ENCODE results near the gene SYTL5. TPM values are rescaled to one million over a fixed set of nuclear protein-coding genes. Genes with fewer than 3 reads are reported as not detected.

SYTL5 gene
- total RNA-seq, 1 experiment from 2014 or later: not detected

- DNase-seq (ENCODE audit: unreplicated experiment): no peak
- peaks cover 46% of the 10 kb centered on the region for H3K27me3 Mint-ChIP-seq (ENCODE audit: insufficient read depth, unreplicated experiment)
- no peak overlapping the region for H3K27ac Mint-ChIP-seq (ENCODE audit: low read depth, unreplicated experiment)
- H3K4me1 Mint-ChIP-seq (ENCODE audit: insufficient read depth, unreplicated experiment): no peaks in the 10 kb centered on the region
- no TSS peak for BruUV-seq (replicated peaks)
- H3K36me3 Mint-ChIP-seq (ENCODE audit: insufficient read depth, unreplicated experiment): no peaks in the 10 kb centered on the region
- CTCF ChIA-PET: interaction anchor here (0.6 kb wide), 1 partner anchor 226 kb away, joined by 3 read pairs; no protein-coding TSS in a partner anchor
- POLR2A ChIA-PET: interaction anchor here (0.6 kb wide), 2 partner anchors 154 to 369 kb away, joined by 3 read pairs; no protein-coding TSS in a partner anchor
- H3K9me3 Mint-ChIP-seq (ENCODE audit: unreplicated experiment): peaks cover 7% of the 10 kb centered on the region
- H3K4me3 Mint-ChIP-seq (ENCODE audit: unreplicated experiment): no peak overlapping the region
- intact Hi-C loops (cut with micrococcal nuclease): no loop called here
- TF ChIP-seq CTCF (IDR thresholded peaks at IDR 0.05; ENCODE audit: unreplicated experiment): no peak
Observed at GRCh38 chrX:38111196-38111595, 104.8 kb downstream of the SYTL5 start.

GRCh38 chrX:38112566-38112965 is 106.2 kb downstream of the SYTL5 start:
- CTCF ChIA-PET: interaction anchor here (1.1 kb wide), 1 partner anchor 22 kb away, joined by 4 read pairs; no protein-coding TSS in a partner anchor
- no TSS peak for BruUV-seq (replicated peaks)

GRCh38 chrX:38116706-38117105 is 110.4 kb downstream of the SYTL5 start:
- no peak for DNase-seq (ENCODE audit: unreplicated experiment)
- Mint-ChIP-seq H3K27ac (ENCODE audit: low read depth, unreplicated experiment) (no peak overlapping the region), H3K27me3 (ENCODE audit: insufficient read depth, unreplicated experiment) (peaks cover 32% of the 10 kb centered on the region), H3K4me3 (ENCODE audit: unreplicated experiment) (no peak overlapping the region), H3K9me3 (ENCODE audit: unreplicated experiment) (peaks cover 7% of the 10 kb centered on the region), H3K36me3 (ENCODE audit: insufficient read depth, unreplicated experiment) (no peaks in the 10 kb centered on the region), H3K4me1 (ENCODE audit: insufficient read depth, unreplicated experiment) (no peaks in the 10 kb centered on the region)
- POLR2A ChIA-PET: no interaction called here
- intact Hi-C loops (cut with micrococcal nuclease): no loop called here
- BruUV-seq (replicated peaks): no TSS peak
- no peak for TF ChIP-seq CTCF (IDR thresholded peaks at IDR 0.05; ENCODE audit: unreplicated experiment)
- CTCF ChIA-PET: interaction anchor here (0.6 kb wide), 1 partner anchor 302 kb away, joined by 4 read pairs; no protein-coding TSS in a partner anchor

More at GRCh38 chrX:38112566-38112965, 106.2 kb downstream of the SYTL5 start:
- POLR2A ChIA-PET: no interaction called here
- no peak for DNase-seq (ENCODE audit: unreplicated experiment)
- H3K36me3 Mint-ChIP-seq (ENCODE audit: insufficient read depth, unreplicated experiment): no peaks in the 10 kb centered on the region
- peaks cover 7% of the 10 kb centered on the region for H3K9me3 Mint-ChIP-seq (ENCODE audit: unreplicated experiment)
- intact Hi-C loops (cut with micrococcal nuclease): no loop called here
- TF ChIP-seq CTCF (IDR thresholded peaks at IDR 0.05; ENCODE audit: unreplicated experiment): no peak
- no peak overlapping the region for H3K27ac Mint-ChIP-seq (ENCODE audit: low read depth, unreplicated experiment)
- H3K4me1 Mint-ChIP-seq (ENCODE audit: insufficient read depth, unreplicated experiment): no peaks in the 10 kb centered on the region
- H3K4me3 Mint-ChIP-seq (ENCODE audit: unreplicated experiment): no peak overlapping the region
- peaks cover 35% of the 10 kb centered on the region for H3K27me3 Mint-ChIP-seq (ENCODE audit: insufficient read depth, unreplicated experiment)

GRCh38 chrX:38117485-38117884 is 111.1 kb downstream of the SYTL5 start:
- no TSS peak for BruUV-seq (replicated peaks)
- Mint-ChIP-seq H3K4me1 (ENCODE audit: insufficient read depth, unreplicated experiment) (no peaks in the 10 kb centered on the region), H3K9me3 (ENCODE audit: unreplicated experiment) (peaks cover 7% of the 10 kb centered on the region), H3K4me3 (ENCODE audit: unreplicated experiment) (no peak overlapping the region), H3K27ac (ENCODE audit: low read depth, unreplicated experiment) (no peak overlapping the region), H3K36me3 (ENCODE audit: insufficient read depth, unreplicated experiment) (no peaks in the 10 kb centered on the region), H3K27me3 (ENCODE audit: insufficient read depth, unreplicated experiment) (peaks cover 38% of the 10 kb centered on the region)
- ChIA-PET CTCF (no interaction called here), POLR2A (no interaction called here)
- TF ChIP-seq CTCF (IDR thresholded peaks at IDR 0.05; ENCODE audit: unreplicated experiment): no peak
- DNase-seq (ENCODE audit: unreplicated experiment): peak; percentile 36
- intact Hi-C loops (cut with micrococcal nuclease): no loop called here
